OCI-LY3 (cell line): Measurements from ENCODE around the gene WDR73.

ENCODE experiments used
- H2AFZ ChIP-seq: fragments of 200-600, 300-600 bp; shearing (Covaris generic); 2 replicates; pipeline ENCODE4 v1.6.0; 2014; ENCODE audit warnings: antibody characterized with exemption, low read depth, low read length
- H3K27ac ChIP-seq: fragments of 200-600, 300-600 bp; sonication (generic); 2 replicates; pipeline ENCODE4 v1.5.1; 2014; ENCODE audit warnings: mild to moderate bottlenecking, low read length, moderate library complexity, mixed read lengths
- H3K27me3 ChIP-seq: fragments of 200-600, 300-600 bp; sonication (generic); 2 replicates; pipeline ENCODE4 v1.6.1; 2014; ENCODE audit warnings: low read depth, low read length, mixed read lengths
- H3K36me3 ChIP-seq: fragments of 200-600, 300-600 bp; sonication (generic); replicated peaks from 2 replicates; pipeline ENCODE3; 2014; ENCODE audit warnings: low read depth, low read length, mixed read lengths
- H3K4me1 ChIP-seq: fragments of 300-600, 200-600 bp; sonication (generic); 2 replicates; pipeline ENCODE4 v1.6.1; 2014; ENCODE audit warnings: low read length, mixed read lengths
- H3K4me2 ChIP-seq: fragments of 200-600, 300-600 bp; sonication (generic); 2 replicates; pipeline ENCODE4 v1.6.1; 2014; ENCODE audit warnings: low read length, mixed read lengths
- H3K4me3 ChIP-seq: fragments of 300-600, 200-600 bp; sonication (generic); 2 replicates; pipeline ENCODE4 v1.5.1; 2014; ENCODE audit warnings: antibody characterized with exemption, mild to moderate bottlenecking, low read length, moderate library complexity
- H3K79me2 ChIP-seq: fragments of 300-600, 200-600 bp; shearing (Covaris generic); 2 replicates; pipeline ENCODE4 v1.6.1; 2014; ENCODE audit warnings: mild to moderate bottlenecking, low read length, mixed read lengths
- H3K9ac ChIP-seq: fragments of 300-600, 200-600 bp; shearing (Covaris generic); 2 replicates; pipeline ENCODE4 v1.6.0; 2014; ENCODE audit warnings: mild to moderate bottlenecking, low read length, moderate library complexity
- H3K9me3 ChIP-seq: fragments of 200-600, 300-600 bp; shearing (Covaris generic); 2 replicates; pipeline ENCODE4 v1.6.1; 2014; ENCODE audit warnings: low read length, mixed read lengths; ENCODE audit not compliant: insufficient read depth
- H4K20me1 ChIP-seq: fragments of 200-600, 300-600 bp; sonication (generic); 2 replicates; pipeline ENCODE4 v1.6.1; 2016; ENCODE audit warnings: low read length, mixed read lengths; ENCODE audit not compliant: insufficient read depth
- EZH2phosphoT487 ChIP-seq: fragments of 200-600 bp; shearing (Covaris generic); IDR thresholded peaks from 2 replicates; pipeline ENCODE4 v1.6.1; 2018; ENCODE audit warnings: antibody characterized with exemption, mixed run types, low read depth
- TF ChIP-seq, protein P1 (sequence below): fragments of 200-600, 300-600 bp; sonication (generic); IDR thresholded peaks from 2 replicates; pipeline ENCODE4 v1.5.1; 2014; ENCODE audit warnings: antibody characterized with exemption, low read length, low read depth

The WDR73 gene

DNA sequence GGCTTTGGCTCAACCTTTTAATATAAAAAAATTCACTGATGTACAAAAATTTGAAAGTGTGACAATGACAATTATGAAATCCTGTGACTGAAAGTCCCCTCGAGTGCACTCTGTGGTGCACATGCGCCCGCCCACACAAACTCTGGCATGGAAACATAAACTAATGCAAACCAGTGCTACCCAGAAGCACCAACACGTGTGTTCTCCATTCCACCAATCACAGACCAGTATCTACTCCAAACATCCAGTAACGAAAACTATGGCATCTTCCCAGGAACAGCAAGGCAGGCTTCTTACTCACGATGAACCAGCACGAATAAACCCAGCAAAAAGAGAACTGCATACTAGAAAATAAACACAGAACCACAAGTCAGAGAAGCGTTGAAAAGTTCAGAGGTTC lies 15.6 kb upstream of the WDR73 start:
- H3K27me3 ChIP-seq = no peaks in the 10 kb centered on the region
- H3K27ac ChIP-seq = no peak overlapping the region
- TF ChIP-seq EZH2phosphoT487 = no peak
- TF ChIP-seq, protein P1, sequence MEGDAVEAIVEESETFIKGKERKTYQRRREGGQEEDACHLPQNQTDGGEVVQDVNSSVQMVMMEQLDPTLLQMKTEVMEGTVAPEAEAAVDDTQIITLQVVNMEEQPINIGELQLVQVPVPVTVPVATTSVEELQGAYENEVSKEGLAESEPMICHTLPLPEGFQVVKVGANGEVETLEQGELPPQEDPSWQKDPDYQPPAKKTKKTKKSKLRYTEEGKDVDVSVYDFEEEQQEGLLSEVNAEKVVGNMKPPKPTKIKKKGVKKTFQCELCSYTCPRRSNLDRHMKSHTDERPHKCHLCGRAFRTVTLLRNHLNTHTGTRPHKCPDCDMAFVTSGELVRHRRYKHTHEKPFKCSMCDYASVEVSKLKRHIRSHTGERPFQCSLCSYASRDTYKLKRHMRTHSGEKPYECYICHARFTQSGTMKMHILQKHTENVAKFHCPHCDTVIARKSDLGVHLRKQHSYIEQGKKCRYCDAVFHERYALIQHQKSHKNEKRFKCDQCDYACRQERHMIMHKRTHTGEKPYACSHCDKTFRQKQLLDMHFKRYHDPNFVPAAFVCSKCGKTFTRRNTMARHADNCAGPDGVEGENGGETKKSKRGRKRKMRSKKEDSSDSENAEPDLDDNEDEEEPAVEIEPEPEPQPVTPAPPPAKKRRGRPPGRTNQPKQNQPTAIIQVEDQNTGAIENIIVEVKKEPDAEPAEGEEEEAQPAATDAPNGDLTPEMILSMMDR = no peak
- no peaks in the 10 kb centered on the region for H3K79me2 ChIP-seq
- H3K4me2 ChIP-seq = no peak overlapping the region
- H3K36me3 ChIP-seq = peaks cover 31% of the 10 kb centered on the region
- H3K4me1 ChIP-seq = no peaks in the 10 kb centered on the region
- no peaks in the 10 kb centered on the region for H3K9me3 ChIP-seq
- H3K9ac ChIP-seq = no peak overlapping the region
- no peak overlapping the region for H3K4me3 ChIP-seq
- peaks cover 5% of the 10 kb centered on the region; the same call in 1 of the 2 replicates for H4K20me1 ChIP-seq
- H2AFZ ChIP-seq = no peak overlapping the region

DNA sequence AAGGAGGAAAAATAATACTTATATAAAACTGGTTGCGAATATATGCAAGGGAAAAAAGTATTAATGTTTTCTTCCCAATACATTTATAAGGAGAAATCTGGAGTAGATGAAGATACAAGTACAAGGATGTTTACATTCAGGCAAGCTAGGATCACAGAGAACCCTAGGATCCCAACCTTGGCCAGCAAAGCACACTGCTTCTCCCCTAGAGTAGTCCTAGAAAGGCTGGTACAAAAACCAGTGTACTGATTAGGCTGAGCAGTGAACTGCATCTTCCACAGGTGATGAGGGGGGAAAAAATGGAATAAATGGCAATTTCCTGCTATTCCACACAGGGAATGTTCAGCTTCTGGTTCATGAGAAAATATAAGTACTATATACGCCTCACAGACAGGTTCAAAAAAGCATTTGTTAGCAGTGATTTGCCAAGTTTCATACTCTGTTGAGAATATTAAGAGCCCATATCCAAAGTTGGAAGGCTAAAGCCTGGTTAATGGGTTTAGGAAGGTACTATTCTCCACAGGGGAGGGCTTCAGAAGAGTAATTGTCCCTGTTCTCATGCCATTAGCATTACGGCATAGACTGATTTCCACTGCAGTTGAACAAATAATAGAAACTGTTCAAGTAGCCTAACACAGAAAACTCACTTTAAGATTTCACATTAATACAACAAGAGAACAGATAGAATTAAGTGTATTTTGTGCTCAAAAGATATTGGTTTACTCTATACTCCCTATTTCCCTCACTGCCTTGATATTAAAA lies 14.3 kb upstream of the WDR73 start:
- Histone ChIP-seq H2AFZ (no peak overlapping the region), H3K27me3 (no peaks in the 10 kb centered on the region), H3K9me3 (no peaks in the 10 kb centered on the region), H3K4me1 (no peaks in the 10 kb centered on the region), H3K36me3 (peaks cover 33% of the 10 kb centered on the region), H3K4me3 (no peak overlapping the region), H3K79me2 (no peaks in the 10 kb centered on the region), H3K9ac (no peak overlapping the region), H3K4me2 (no peak overlapping the region), H4K20me1 (peaks cover 5% of the 10 kb centered on the region; the same call in 1 of the 2 replicates), H3K27ac (no peak overlapping the region)
- TF ChIP-seq, protein P1 = no peak
- no peak for TF ChIP-seq EZH2phosphoT487

GRCh38 chr15:84666373-84666772 lies 12.3 kb upstream of the WDR73 start:
- TF ChIP-seq, protein P1 = no peak
- no peak for TF ChIP-seq EZH2phosphoT487

DNA sequence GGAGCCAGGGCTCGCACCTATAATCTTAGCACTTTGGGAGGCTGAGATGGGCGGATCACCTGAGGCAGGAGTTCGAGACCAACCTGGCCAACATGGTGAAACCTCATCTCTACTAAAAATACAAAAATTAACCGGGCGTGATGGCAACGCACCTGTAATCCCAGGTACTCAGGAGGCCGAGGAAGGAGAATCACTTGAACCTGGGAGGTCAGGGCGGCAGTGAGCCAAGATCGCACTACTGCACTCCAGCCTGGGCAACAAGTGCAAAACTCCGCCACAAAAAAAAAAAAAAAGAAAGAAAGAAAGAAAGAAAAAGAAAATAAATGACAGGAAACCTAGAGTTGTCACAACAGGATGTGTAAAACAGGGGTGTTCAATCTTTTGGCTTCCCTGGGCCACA lies 6.9 kb upstream of the WDR73 start:
- no peak overlapping the region for H3K9ac ChIP-seq
- no peak overlapping the region for H3K4me3 ChIP-seq
- H3K36me3 ChIP-seq = peaks cover 10% of the 10 kb centered on the region
- H2AFZ ChIP-seq = no peak overlapping the region
- H3K79me2 ChIP-seq = no peaks in the 10 kb centered on the region
- no peaks in the 10 kb centered on the region for H3K9me3 ChIP-seq
- H4K20me1 ChIP-seq = peaks cover 2% of the 10 kb centered on the region; the same call in 1 of the 2 replicates
- no peaks in the 10 kb centered on the region for H3K27me3 ChIP-seq
- no peak overlapping the region for H3K27ac ChIP-seq
- no peak for TF ChIP-seq EZH2phosphoT487
- TF ChIP-seq, protein P1 = no peak
- peaks cover 15% of the 10 kb centered on the region for H3K4me1 ChIP-seq
- H3K4me2 ChIP-seq = no peak overlapping the region

More at GRCh38 chr15:84666373-84666772, 12.3 kb upstream of the WDR73 start:
- Histone ChIP-seq H3K36me3 (peaks cover 33% of the 10 kb centered on the region), H3K9ac (no peak overlapping the region), H3K4me1 (no peaks in the 10 kb centered on the region), H3K4me2 (no peak overlapping the region), H3K4me3 (no peak overlapping the region), H3K27ac (no peak overlapping the region), H3K27me3 (no peaks in the 10 kb centered on the region), H3K79me2 (no peaks in the 10 kb centered on the region), H4K20me1 (peaks cover 5% of the 10 kb centered on the region; the same call in 1 of the 2 replicates), H2AFZ (no peak overlapping the region), H3K9me3 (no peaks in the 10 kb centered on the region)
